Measurements from ENCODE around the gene DHDDS.
"Not testable (repeated sequence)": the region's sequence is repeated elsewhere in the genome, so short reads cannot be mapped to it uniquely, and the experiment has no call there.

Gene DHDDS, protein sequence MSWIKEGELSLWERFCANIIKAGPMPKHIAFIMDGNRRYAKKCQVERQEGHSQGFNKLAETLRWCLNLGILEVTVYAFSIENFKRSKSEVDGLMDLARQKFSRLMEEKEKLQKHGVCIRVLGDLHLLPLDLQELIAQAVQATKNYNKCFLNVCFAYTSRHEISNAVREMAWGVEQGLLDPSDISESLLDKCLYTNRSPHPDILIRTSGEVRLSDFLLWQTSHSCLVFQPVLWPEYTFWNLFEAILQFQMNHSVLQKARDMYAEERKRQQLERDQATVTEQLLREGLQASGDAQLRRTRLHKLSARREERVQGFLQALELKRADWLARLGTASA

GRCh38 chr1:26431979-26432695 lies at the start of gene DHDDS:
Gene DHDDS (plus strand): TSS chr1:26432321. CDS start chr1:26432946, 625 bp downstream.
- DNase-seq (ENCODE audit: low read depth in 2 of 2, low spot score in 1 of 2) = peak; percentile 96 to 97

DNA sequence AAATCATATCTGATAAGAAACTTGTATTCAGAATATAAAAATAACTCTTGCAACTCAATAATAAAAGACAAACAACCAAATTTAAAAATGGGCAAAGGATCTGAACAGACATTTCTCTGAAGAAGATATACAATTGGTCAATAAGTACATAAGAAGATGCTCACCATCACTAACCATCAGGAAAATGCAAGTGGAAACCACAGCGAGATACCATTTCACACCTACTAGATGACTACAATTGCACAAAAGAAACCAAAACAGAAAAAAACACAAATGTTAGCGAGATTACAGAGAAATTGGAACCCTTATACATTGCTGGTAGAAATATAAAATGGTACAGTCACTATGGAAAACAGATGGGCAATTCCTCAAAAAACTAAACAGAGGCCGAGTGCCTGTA lies 48.0 kb upstream of the DHDDS start:
- no peak for DNase-seq (ENCODE audit: low read depth in 2 of 2, low spot score in 1 of 2)

- not testable (repeated sequence) for DNase-seq (ENCODE audit: low read depth in 2 of 2, low spot score in 1 of 2)
Measured at GRCh38 chr1:26385063-26385462, 47.1 kb upstream of the DHDDS start.

GRCh38 chr1:26387447-26387846 lies 44.7 kb upstream of the DHDDS start:
- DNase-seq (ENCODE audit: low read depth in 2 of 2, low spot score in 1 of 2) = no peak

- no peak for DNase-seq (ENCODE audit: low read depth in 2 of 2, low spot score in 1 of 2)
Measured at GRCh38 chr1:26388791-26389445, 43.2 kb upstream of the DHDDS start.

- DNase-seq (ENCODE audit: low read depth in 2 of 2, low spot score in 1 of 2) = no peak
Measured at GRCh38 chr1:26389604-26390247, 42.4 kb upstream of the DHDDS start.

- peak in 1 of 2 donors; percentile 11 for DNase-seq (ENCODE audit: low read depth in 2 of 2, low spot score in 1 of 2)
Measured at GRCh38 chr1:26391450-26391849, 40.7 kb upstream of the DHDDS start.

- DNase-seq (ENCODE audit: low read depth in 2 of 2, low spot score in 1 of 2) = no peak
Measured at GRCh38 chr1:26395754-26396153, 36.4 kb upstream of the DHDDS start.

GRCh38 chr1:26399034-26399433 lies 33.1 kb upstream of the DHDDS start:
- DNase-seq (ENCODE audit: low read depth in 2 of 2, low spot score in 1 of 2) = no peak

- no peak for DNase-seq (ENCODE audit: low read depth in 2 of 2, low spot score in 1 of 2)
Measured at GRCh38 chr1:26401891-26402290, 30.2 kb upstream of the DHDDS start.

DNA sequence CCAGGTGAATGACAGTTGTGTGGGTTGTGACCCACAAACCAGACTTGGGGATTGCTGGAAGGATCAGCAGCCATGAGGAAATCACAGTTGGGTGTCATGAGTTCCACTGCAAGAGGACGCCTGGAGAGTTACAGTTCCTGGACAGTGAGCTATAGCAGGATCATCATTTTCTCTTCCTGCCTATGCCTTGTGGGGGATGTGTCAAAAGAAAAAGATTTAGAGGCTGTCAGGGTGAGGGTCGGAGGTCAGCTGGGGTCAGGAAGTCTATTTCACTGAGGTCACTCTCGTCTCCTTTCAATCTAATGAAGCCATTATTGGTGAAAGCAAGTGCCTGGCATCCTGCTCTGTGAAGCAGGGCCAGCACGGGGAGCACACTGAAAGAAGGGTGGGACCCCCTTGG lies 28.5 kb upstream of the DHDDS start:
- no peak for DNase-seq (ENCODE audit: low read depth in 2 of 2, low spot score in 1 of 2)

GRCh38 chr1:26404641-26405040 lies 27.5 kb upstream of the DHDDS start:
- DNase-seq (ENCODE audit: low read depth in 2 of 2, low spot score in 1 of 2) = no peak

GRCh38 chr1:26405281-26405915 lies 26.7 kb upstream of the DHDDS start:
- no peak for DNase-seq (ENCODE audit: low read depth in 2 of 2, low spot score in 1 of 2)

DNA sequence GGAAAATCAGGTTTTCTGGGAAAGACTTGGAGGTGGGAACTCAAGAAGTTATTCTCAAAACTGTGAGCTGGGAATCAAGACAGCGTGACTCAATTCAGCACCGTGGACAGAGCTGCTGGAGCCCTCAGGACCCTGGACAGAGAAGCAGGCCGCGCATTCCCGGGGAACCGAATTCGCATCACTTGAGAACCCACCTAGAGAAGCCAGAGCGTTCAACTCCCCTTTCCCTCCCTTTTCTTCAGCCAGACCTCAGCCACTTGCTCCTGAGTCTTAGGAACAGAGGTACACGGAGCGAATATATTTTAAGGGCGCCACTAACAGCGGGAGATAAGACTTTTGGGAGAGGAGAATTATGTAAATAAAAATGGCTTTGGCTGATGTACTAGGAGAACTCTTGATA lies 23.5 kb upstream of the DHDDS start:
- peak; percentile 50 to 70 for DNase-seq (ENCODE audit: low read depth in 2 of 2, low spot score in 1 of 2)

DNA sequence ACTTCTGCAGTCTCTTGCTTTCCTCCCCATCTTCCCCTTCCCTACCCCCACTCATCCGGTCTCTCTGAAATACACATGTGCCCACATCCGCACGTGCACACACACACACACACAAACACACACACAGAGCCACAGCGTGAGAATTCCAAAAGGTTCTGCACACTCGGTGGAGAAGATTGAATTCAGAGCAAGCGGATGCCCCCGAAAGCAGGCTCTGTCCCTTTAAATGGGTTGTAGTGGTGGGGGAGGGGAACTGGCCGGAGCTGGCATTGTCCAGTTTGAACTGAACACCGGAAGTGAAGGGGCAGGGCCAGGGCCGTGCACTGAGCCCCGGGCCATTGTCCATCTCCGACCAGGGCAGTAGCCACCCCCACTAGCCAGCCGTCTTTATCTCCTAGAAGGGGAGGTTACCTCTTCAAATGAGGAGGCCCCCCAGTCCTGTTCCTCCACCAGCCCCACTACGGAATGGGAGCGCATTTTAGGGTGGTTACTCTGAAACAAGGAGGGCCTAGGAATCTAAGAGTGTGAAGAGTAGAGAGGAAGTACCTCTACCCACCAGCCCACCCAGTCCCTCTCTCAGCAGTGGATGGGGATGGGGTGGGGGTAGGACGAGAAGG lies 22.8 kb upstream of the DHDDS start:
- no peak for DNase-seq (ENCODE audit: low read depth in 2 of 2, low spot score in 1 of 2)

GRCh38 chr1:26410706-26411623 lies 21.2 kb upstream of the DHDDS start, which contains the start of gene LIN28A:
Gene LIN28A (plus strand): TSS chr1:26410817. CDS start chr1:26410892, 75 bp downstream.
- no peak for DNase-seq (ENCODE audit: low read depth in 2 of 2, low spot score in 1 of 2)

GRCh38 chr1:26411624-26412074 lies 20.5 kb upstream of the DHDDS start:
- DNase-seq (ENCODE audit: low read depth in 2 of 2, low spot score in 1 of 2) = no peak

GRCh38 chr1:26412180-26412840 lies 19.8 kb upstream of the DHDDS start:
- DNase-seq (ENCODE audit: low read depth in 2 of 2, low spot score in 1 of 2) = no peak

DNA sequence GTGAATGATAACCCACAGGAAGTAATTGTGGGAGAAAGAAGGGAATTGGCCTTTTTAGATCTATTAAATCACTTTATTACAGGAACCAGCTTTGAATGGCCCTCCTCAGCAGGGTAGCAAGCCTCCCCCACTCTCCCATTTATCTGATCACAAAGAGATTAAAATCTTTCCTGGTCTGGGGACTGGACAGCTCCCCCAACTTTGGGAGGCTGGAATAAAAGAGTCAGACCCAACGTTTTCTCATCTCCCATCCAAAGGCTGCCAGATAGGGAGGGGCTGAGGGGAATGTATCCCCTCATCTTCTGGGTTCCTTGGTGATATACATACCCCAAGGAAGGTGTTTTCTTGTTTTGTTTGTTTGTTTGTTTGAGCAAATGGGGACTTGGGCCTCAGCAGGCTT lies 19.1 kb upstream of the DHDDS start:
- no peak for DNase-seq (ENCODE audit: low read depth in 2 of 2, low spot score in 1 of 2)

All from stimulated activated CD8-positive, alpha-beta memory T cell treated with anti-CD3 and anti-CD28 coated beads, Interleukin-4, amount 100 ng/mL, for 4 hours (primary cell).